ENCODE data around the gene TTLL10. TPM values are rescaled to one million over a fixed set of nuclear protein-coding genes. Genes with fewer than 3 reads are reported as not detected.

The TTLL10 gene
- total RNA-seq, 1 donor: 0.42 TPM

DNA sequence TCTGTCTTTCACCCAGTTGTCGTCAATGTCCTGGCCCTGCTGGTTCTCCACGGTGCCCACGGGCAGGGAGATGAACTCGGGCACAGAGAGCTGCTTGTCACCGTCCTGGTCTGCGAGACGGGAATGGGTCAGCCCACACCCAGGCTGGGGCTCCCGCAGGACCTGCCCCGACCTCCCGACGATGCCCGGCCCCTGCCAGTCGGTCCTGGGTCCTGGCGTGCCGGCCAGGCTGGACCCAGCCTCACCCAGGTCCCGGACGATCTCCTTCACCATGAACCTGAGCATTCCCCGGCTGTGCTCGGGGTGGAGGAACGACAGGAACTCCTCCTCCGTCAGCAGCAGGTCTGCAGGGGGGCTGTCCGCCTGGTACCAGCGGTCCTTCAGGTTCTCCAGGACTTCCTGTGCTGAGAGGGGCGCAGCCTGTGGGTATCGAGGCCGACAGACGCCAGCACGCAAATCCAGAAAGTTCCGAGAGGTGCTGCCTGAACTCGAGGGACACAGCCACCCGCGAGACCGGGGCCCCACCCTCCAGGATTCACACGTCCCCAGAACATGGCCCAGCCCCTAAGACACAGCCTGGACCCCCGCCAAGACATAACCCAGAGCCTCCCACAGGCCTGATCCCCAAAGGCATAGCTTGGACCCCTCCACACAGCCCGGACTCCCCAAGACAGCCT is 45.0 kb downstream of the TTLL10 start:
- no peaks in the 10 kb centered on the region for H3K27me3 ChIP-seq (ENCODE audit: insufficient read depth, low read length)
- H3K4me1 ChIP-seq (ENCODE audit: insufficient read depth, low read length): peaks cover 44% of the 10 kb centered on the region
- H3K9me3 ChIP-seq (ENCODE audit: low read depth, low read length): no peaks in the 10 kb centered on the region
- H3K4me3 ChIP-seq (ENCODE audit: low read length): no peak overlapping the region

DNA sequence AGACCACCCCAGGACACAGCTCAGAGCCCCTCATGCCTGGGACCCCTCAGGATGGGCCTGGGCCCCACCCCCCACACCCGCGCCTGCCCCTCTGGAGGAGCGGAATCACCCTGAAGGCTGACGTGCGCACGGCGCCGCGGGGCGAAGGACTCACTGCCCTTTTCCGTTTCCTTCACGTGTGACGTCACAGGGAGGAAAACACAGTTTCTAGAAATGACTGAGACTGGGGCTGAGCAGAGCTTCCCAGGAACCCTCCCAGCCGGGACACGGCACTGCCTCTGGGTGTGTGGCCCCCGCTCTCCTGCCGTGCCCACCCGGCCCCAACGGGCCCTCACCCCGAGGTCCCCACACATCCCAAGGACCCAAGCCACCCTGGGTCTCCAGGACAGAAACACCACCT is 45.7 kb downstream of the TTLL10 start:
- peaks cover 38% of the 10 kb centered on the region for H3K4me1 ChIP-seq (ENCODE audit: insufficient read depth, low read length)

DNA sequence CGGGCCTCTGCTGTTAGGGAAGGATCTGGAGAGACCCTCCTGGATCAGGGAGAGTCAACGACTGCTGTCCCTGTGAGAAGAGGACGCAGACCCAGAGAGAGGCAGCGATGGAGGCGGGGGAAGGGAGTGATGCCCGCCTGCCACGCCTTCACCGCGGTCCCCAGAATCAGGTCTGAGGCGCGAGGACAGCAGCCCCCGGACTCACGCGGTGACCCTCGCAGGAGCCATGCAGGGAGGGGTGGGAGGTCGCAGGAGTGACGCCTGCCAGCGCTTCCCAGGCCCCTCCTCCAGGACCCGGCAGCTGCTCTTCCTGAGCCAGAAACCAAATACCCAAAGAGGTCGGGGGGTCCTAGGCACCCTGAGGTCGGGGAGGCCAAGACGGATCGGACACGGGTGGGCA is 46.5 kb downstream of the TTLL10 start:
- Histone ChIP-seq H3K4me1 (ENCODE audit: insufficient read depth, low read length) (peaks cover 31% of the 10 kb centered on the region), H3K27me3 (ENCODE audit: insufficient read depth, low read length) (no peaks in the 10 kb centered on the region), H3K9me3 (ENCODE audit: low read depth, low read length) (no peaks in the 10 kb centered on the region), H3K4me3 (ENCODE audit: low read length) (no peak overlapping the region)

More for the DNA sequence above, 45.7 kb downstream of the TTLL10 start:
- Histone ChIP-seq H3K4me3 (ENCODE audit: low read length) (no peak overlapping the region), H3K27me3 (ENCODE audit: insufficient read depth, low read length) (no peaks in the 10 kb centered on the region), H3K9me3 (ENCODE audit: low read depth, low read length) (no peaks in the 10 kb centered on the region)

DNA sequence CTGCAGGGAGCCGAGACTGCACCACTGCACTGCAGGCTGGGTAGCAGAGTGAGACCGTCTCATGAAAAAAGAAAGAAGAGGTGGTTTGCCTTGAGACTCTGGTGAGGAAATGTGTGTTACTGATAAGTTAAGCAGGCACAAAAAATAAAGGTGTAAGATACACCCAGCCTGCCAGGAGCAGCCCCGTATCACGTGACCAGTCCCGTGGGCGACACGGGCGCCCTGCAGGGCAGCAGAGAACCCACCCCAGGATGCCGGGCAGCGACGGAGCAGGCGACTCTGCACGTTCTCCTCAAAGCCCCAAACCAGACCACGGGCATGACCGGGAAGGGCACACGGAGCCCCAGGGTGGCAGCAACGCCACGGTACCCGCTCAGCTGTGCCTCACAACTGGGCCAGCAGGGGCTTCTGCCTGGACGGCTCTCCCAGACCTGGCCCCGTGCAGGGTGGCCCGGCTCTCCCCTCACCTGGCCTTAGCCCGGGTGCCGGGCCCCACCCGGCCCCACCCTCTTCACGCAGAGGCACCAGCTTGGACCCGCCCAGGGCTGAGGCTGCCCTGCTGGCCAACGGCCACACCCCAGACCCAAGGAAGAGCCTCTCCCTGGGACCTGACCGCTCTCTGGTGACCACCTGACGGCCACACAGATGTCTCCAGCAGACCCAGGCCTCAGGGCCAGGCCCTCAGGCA is 48.4 kb downstream of the TTLL10 start:
- H3K4me3 ChIP-seq (ENCODE audit: low read length): no peak overlapping the region
- no peaks in the 10 kb centered on the region for H3K9me3 ChIP-seq (ENCODE audit: low read depth, low read length)
- H3K27me3 ChIP-seq (ENCODE audit: insufficient read depth, low read length): no peaks in the 10 kb centered on the region
- H3K4me1 ChIP-seq (ENCODE audit: insufficient read depth, low read length): peaks cover 17% of the 10 kb centered on the region

DNA sequence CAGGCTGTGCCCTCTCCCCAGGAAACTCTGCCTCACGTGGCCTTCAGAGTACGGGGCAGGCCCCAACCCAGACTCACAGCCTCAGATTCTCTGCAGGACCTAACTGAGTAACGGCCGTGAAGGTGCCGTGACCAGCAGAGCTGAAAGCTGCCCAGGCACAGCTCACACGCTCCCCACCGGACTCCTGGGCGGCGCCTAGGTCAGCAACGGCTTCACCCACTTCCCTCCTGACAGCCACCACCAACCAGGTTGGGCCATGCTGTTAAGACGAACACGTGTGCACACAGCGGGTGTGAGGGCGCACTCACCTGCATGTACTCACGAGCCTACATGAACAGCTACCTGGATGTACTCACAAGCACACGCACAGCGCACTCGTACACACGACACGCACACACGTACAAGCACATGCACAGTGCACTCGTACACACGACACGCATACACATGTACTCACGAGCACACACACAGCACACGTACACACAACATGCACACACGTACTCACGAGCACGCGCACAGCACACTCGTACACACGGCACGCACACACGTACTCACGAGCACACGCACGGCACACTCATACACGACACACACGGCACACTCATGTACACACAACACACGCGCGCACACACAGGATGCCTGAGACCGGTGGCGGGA is 49.0 kb downstream of the TTLL10 start:
- H3K27me3 ChIP-seq (ENCODE audit: insufficient read depth, low read length): no peaks in the 10 kb centered on the region
- peaks cover 14% of the 10 kb centered on the region for H3K4me1 ChIP-seq (ENCODE audit: insufficient read depth, low read length)
- no peaks in the 10 kb centered on the region for H3K9me3 ChIP-seq (ENCODE audit: low read depth, low read length)

DNA sequence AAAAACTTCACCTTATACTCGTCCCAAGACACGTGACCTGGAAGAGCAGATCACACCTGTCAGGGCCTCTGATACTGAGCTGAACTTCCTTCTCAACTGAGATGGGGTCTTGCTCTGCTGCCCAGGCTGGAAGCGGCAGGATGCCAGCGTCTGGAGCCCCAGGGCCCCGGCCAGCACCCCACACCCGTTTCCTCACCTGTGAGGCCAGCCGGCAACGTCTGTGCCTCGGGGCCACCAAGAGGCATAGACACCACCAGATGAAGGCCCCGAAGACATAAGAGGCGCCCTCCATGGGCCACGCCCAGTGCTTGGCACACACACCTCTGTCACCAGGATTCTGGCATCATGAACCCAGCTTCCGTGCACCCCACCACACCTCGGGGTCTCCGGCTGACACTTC is 49.6 kb downstream of the TTLL10 start:
- Histone ChIP-seq H3K4me1 (ENCODE audit: insufficient read depth, low read length) (peaks cover 8% of the 10 kb centered on the region), H3K4me3 (ENCODE audit: low read length) (no peak overlapping the region), H3K27me3 (ENCODE audit: insufficient read depth, low read length) (no peaks in the 10 kb centered on the region), H3K9me3 (ENCODE audit: low read depth, low read length) (no peaks in the 10 kb centered on the region)

More for the DNA sequence above, 49.0 kb downstream of the TTLL10 start:
- H3K4me3 ChIP-seq (ENCODE audit: low read length): no peak overlapping the region

DNA sequence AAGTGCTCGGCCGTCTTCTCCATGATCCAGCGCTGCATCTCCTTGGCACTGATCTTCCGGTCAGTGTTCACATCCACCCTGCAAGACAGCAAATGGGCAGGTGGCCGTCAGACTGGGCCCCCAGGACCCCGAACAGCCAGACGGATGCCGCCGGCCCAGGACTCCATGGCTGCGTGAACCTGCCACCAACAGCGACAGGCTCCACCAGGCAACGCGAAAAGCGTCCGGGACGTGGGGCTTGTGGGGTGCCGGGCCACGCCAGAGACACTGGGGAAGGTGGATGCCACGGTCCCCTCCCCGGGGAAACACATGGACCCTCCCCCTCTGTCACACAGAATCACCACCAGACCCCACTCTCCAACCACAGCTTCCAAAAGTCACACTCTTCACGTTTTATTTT is 50.2 kb downstream of the TTLL10 start:
- Histone ChIP-seq H3K4me1 (ENCODE audit: insufficient read depth, low read length) (peaks cover 5% of the 10 kb centered on the region), H3K27me3 (ENCODE audit: insufficient read depth, low read length) (no peaks in the 10 kb centered on the region), H3K9me3 (ENCODE audit: low read depth, low read length) (no peaks in the 10 kb centered on the region), H3K4me3 (ENCODE audit: low read length) (no peak overlapping the region)

DNA sequence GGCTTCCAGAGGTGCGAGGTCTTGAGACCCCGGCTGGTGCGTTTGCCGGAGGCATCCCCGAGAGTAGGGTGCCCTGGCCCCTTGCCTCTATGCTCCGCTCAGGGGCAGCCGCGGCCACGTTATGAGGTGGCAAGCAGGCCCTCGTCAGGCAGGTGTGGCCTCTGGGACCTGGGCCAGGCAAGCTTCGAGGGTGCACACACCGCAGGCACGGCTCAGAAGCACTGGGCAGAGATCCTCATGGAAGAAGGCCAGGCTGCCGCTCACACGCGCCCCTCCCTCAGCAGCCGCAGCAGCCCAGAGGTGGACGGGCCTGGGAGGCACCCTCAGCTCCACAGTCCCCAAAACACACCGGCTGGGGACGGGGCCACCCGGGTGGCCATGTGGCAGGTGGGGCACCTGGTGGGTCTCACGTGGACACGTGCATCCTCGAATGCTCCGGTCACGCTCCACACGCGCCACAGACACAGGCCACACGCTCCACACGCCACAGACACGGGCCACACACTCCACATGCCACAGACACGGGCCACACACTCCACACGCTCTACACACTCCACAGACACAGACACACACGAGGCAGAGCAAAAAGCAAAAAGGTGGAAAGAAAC is 51.7 kb downstream of the TTLL10 start:
- Histone ChIP-seq H3K9me3 (ENCODE audit: low read depth, low read length) (no peaks in the 10 kb centered on the region), H3K27me3 (ENCODE audit: insufficient read depth, low read length) (no peaks in the 10 kb centered on the region), H3K4me3 (ENCODE audit: low read length) (no peak overlapping the region), H3K4me1 (ENCODE audit: insufficient read depth, low read length) (peaks cover 17% of the 10 kb centered on the region)

DNA sequence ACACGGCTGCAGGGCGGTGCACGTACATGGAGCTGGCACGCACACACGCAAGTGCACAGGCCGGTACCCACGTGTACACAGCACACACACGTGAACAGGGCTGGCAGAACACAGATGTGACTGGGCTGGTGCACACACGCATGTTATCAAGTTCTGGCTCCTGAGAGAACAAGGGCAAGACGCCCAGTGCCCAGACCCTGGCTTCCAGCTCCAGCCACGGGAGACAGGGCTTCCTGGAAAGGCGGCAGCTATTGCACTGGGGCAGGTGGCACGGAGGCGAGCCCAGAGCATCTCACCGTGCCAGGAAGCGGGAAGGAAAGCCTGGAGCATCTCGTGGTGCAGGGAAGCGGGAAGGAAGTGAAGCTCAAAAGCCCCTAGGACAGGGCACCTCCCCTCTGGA is 52.2 kb downstream of the TTLL10 start:
- Histone ChIP-seq H3K4me1 (ENCODE audit: insufficient read depth, low read length) (peaks cover 23% of the 10 kb centered on the region), H3K4me3 (ENCODE audit: low read length) (no peak overlapping the region), H3K27me3 (ENCODE audit: insufficient read depth, low read length) (no peaks in the 10 kb centered on the region), H3K9me3 (ENCODE audit: low read depth, low read length) (no peaks in the 10 kb centered on the region)

DNA sequence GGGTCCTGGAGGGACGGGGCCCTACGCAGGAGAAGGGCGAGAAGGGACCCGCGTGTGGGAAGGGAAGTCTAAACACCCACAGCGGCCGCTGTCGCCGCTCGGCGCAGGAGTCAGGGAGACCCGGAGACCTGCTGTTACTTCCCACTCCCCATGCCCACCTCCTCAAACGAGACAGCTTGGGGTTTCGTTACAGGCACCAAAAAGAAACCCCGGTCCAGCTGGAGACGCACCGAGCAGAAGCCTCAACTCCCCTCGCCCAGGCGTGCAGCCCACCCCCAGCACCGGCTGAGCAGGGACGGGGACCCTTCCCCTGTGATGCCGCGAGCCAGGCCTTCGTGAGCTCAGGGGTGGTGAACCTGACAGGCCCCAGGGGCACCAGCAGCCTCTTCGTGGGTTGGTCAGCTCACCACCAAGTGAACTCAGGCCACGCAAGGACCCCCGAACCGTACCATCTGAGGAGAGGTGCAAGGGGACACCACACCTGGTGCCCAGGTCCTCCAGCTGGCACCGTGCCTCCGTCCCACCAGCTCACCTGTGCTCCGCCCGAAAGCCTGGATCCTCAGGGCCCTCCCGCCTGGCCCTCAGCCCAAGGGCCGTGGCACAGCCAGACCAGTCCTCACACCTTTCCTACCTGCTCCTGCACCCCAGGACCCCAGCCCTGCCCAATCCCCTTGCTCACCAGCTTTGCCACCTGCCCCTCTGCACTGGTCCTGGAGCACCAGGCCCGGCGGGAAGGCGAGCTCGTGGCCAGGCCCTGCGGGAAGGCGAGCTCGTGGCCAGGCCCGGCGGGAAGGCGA is 53.1 kb downstream of the TTLL10 start:
- H3K9me3 ChIP-seq (ENCODE audit: low read depth, low read length): no peaks in the 10 kb centered on the region
- H3K4me3 ChIP-seq (ENCODE audit: low read length): no peak overlapping the region
- H3K27me3 ChIP-seq (ENCODE audit: insufficient read depth, low read length): no peaks in the 10 kb centered on the region
- peaks cover 22% of the 10 kb centered on the region for H3K4me1 ChIP-seq (ENCODE audit: insufficient read depth, low read length)

DNA sequence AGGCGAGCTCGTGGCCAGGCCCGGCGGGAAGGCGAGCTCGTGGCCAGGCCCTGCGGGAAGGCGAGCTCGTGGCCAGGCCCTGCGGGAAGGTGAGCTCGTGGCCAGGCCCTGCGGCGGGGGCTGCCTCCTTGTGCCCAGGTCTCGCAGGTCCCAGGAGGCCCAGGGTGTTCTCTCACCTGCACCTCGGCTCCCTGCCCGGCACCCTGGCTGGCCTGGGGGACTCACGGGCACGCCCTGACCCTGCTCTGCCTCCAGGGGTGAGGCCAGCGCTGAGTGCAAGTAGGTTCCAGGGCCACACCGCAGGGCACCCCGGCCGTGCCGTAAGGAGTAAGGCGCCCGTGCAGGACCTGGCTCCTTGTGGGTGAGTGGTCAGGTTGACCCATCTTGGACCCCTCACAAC is 53.7 kb downstream of the TTLL10 start:
- Histone ChIP-seq H3K9me3 (ENCODE audit: low read depth, low read length) (no peaks in the 10 kb centered on the region), H3K4me1 (ENCODE audit: insufficient read depth, low read length) (peaks cover 22% of the 10 kb centered on the region), H3K4me3 (ENCODE audit: low read length) (no peak overlapping the region), H3K27me3 (ENCODE audit: insufficient read depth, low read length) (no peaks in the 10 kb centered on the region)

DNA sequence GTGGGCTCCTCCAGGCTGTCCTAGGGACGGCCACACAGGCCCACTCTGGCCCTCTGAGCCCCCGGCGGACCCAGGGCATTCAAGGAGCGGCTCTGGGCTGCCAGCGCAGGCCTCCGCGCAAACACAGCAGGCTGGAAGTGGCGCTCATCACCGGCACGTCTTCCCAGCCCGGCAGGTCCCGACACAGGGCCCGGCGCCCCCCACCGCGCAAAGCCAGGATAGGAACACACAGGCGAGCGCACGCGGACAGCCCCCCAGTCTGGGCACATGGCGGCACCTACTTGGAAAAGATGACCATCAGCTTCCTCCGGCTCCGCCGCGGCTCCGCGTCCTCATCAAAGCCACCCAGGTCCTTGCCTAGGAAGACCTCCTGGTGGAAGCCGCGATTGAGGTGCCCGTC is 54.5 kb downstream of the TTLL10 start:
- Histone ChIP-seq H3K4me3 (ENCODE audit: low read length) (no peak overlapping the region), H3K4me1 (ENCODE audit: insufficient read depth, low read length) (peaks cover 29% of the 10 kb centered on the region), H3K27me3 (ENCODE audit: insufficient read depth, low read length) (no peaks in the 10 kb centered on the region), H3K9me3 (ENCODE audit: low read depth, low read length) (no peaks in the 10 kb centered on the region)

DNA sequence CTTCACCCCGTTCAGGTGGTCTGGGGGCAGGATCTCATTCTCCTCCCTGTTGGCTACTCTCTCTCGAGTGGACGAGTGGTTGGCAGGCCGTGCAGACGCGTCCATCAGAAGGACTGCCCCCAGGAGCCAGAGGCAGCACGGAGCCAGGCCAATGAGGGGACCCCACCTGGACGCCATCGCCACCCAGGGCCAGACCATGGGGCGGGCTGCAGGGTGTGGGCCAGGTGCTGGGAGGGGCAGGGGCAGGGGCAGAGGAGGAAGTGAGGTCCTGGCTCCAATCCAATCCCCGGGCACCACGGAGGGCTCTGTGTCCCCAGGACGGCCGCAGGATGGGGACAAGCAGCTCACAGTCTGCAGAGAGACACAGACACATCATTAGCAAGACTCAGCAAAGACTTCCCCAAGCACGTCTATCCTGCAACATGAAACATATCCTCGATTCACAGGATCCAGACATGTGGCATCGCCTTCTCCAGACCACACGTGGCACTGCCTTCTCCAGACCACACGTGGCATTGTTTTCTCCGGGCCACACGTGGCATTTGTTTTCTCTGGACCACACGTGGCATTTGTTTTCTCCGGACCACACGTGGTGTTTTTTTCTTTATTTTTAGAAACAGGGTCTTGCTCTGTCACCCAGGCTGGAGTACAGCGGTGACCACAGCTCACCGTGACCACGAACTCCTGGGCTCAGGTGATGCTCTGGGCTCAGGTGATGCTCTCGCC is 55.1 kb downstream of the TTLL10 start:
- Histone ChIP-seq H3K4me1 (ENCODE audit: insufficient read depth, low read length) (peaks cover 32% of the 10 kb centered on the region), H3K27me3 (ENCODE audit: insufficient read depth, low read length) (no peaks in the 10 kb centered on the region)

DNA sequence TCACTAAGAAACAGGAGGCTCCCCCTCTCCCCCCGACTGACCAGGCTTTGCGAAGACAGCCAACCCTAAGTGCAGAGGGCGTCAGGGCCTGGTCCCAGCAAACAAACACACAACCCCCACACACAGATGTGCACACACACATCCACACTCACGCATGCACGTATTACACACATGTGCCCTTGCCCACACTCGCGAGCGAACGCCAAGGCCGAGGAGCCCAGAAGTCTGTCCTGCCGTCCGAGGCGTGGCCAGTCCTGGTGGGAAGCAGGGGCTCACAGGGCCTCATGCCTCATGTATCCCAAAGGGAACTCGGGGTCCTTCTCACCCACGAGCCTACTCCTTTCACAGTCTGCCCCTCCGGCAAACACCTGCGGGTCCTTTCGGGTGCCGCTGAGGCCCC is 56.1 kb downstream of the TTLL10 start:
- peaks cover 32% of the 10 kb centered on the region for H3K4me1 ChIP-seq (ENCODE audit: insufficient read depth, low read length)
- H3K27me3 ChIP-seq (ENCODE audit: insufficient read depth, low read length): no peaks in the 10 kb centered on the region
- H3K9me3 ChIP-seq (ENCODE audit: low read depth, low read length): no peaks in the 10 kb centered on the region
- H3K4me3 ChIP-seq (ENCODE audit: low read length): no peak overlapping the region

More for the DNA sequence above, 55.1 kb downstream of the TTLL10 start:
- Histone ChIP-seq H3K9me3 (ENCODE audit: low read depth, low read length) (no peaks in the 10 kb centered on the region), H3K4me3 (ENCODE audit: low read length) (no peak overlapping the region)

Measured in mononuclear cell (primary cell).